A673 (cell line): ENCODE results near the gene MGST2. TPM values are rescaled to one million over a fixed set of nuclear protein-coding genes. Genes with fewer than 3 reads are reported as not detected.

Experiments
- BruUV-seq: library from RNA; stranded (reverse); fragments of 400-500 nt; replicated peaks from 2 replicates; lab custom pipeline; 2021; lab: Mats Ljungman, UMichigan
- CTCF ChIA-PET: fragments of 300-600 bp; sonication (Branson Sonifier 250); formaldehyde crosslinking; loops from one replicate; lab custom pipeline; 2022; ENCODE audit warnings: antibody characterized with exemption; lab: Charles Lee
- POLR2A ChIA-PET: fragments of 300-600 bp; sonication (Branson Sonifier 250); formaldehyde crosslinking; loops from one replicate; lab custom pipeline; 2022; ENCODE audit warnings: antibody characterized with exemption; ENCODE audit not compliant: low non-redundant PET; lab: Charles Lee
- DNase-seq: peaks from one replicate; pipeline ENCODE4 v3.0.0-alpha.2; 2015; ENCODE audit warnings: low spot score
- H3K27ac ChIP-seq: fragments of 200-600 bp; sonication (generic); 2 replicates; pipeline ENCODE4 v1.5.1; 2016; ENCODE audit warnings: mixed run types, low read depth, mild to moderate bottlenecking, mixed read lengths, antibody characterized with exemption, low read length; ENCODE audit not compliant: poor library complexity, severe bottlenecking
- H3K27me3 ChIP-seq: fragments of 200-600 bp; sonication (generic); replicated peaks from 2 replicates; pipeline ENCODE4 v1.6.1; 2017; ENCODE audit warnings: mixed run types, low read depth, mild to moderate bottlenecking, mixed read lengths, antibody characterized with exemption, low read length; ENCODE audit not compliant: insufficient read depth, poor library complexity
- H3K36me3 ChIP-seq: fragments of 200-600 bp; sonication (generic); 2 replicates; pipeline ENCODE4 v1.6.1; 2016; ENCODE audit warnings: mixed run types, mild to moderate bottlenecking, mixed read lengths, antibody characterized with exemption, low read length; ENCODE audit not compliant: insufficient read depth, poor library complexity, severe bottlenecking
- H3K4me1 ChIP-seq: fragments of 200-600 bp; sonication (generic); 2 replicates; pipeline ENCODE4 v1.6.1; 2017; ENCODE audit warnings: mixed run types, mild to moderate bottlenecking, mixed read lengths, antibody characterized with exemption, low read length; ENCODE audit not compliant: insufficient read depth, poor library complexity, severe bottlenecking
- H3K4me3 ChIP-seq: fragments of 200-600 bp; sonication (generic); 2 replicates; pipeline ENCODE4 v1.5.1; 2016; ENCODE audit warnings: low read depth, mixed run types, mild to moderate bottlenecking, mixed read lengths, low read length; ENCODE audit not compliant: poor library complexity, severe bottlenecking
- H3K9me3 ChIP-seq: fragments of 200-600 bp; sonication (generic); 2 replicates; pipeline ENCODE4 v1.6.1; 2016; ENCODE audit warnings: mixed run types, low read depth, mild to moderate bottlenecking, mixed read lengths, antibody characterized with exemption, low read length; ENCODE audit not compliant: poor library complexity, severe bottlenecking
- CTCF ChIP-seq: fragments of 300-800, 200-600 bp; sonication (generic); conservative IDR thresholded peaks from 2 replicates; pipeline ENCODE4 v1.5.1; 2017; ENCODE audit warnings: low read depth, mild to moderate bottlenecking, antibody characterized with exemption, low read length, moderate library complexity, mixed read lengths
- EZH2 ChIP-seq: fragments of 200-600 bp; sonication (generic); IDR thresholded peaks from 2 replicates; pipeline ENCODE4 v1.6.1; 2017; ENCODE audit warnings: borderline replicate concordance, low read depth, mild to moderate bottlenecking, mixed read lengths, antibody characterized with exemption, low read length; ENCODE audit not compliant: poor library complexity, severe bottlenecking
- intact Hi-C: fragments of 100-400 bp; cut with micrococcal nuclease; formaldehyde crosslinking; loops from one replicate; pipeline ENCODE4 v1.10.0; 2022; ENCODE audit not compliant: unreplicated experiment
- total RNA-seq: library from RNA; stranded (reverse); gene quantifications from 2 replicates; pipeline ENCODE4 v1.2.3, GENCODE V29; 2021

The MGST2 gene
- total RNA-seq, 1 experiment from 2014 or later, result 7.0 TPM

- BruUV-seq, result no TSS peak
- Histone ChIP-seq H3K27ac (no peak overlapping the region), H3K9me3 (no peaks in the 10 kb centered on the region), H3K4me1 (no peaks in the 10 kb centered on the region), H3K27me3 (no peaks in the 10 kb centered on the region), H3K36me3 (no peaks in the 10 kb centered on the region), H3K4me3 (no peak overlapping the region)
- POLR2A ChIA-PET, result no interaction called here
- CTCF ChIA-PET, result no interaction called here
- TF ChIP-seq CTCF, result no peak
- no peak for TF ChIP-seq EZH2
- intact Hi-C loops, result no loop called here
- no peak for DNase-seq
Observed at GRCh38 chr4:139647952-139648351, 17.7 kb upstream of the MGST2 start.

GRCh38 chr4:139651282-139652194 is 14.1 kb upstream of the MGST2 start:
- Histone ChIP-seq H3K36me3 (no peaks in the 10 kb centered on the region), H3K9me3 (no peaks in the 10 kb centered on the region), H3K4me3 (no peak overlapping the region), H3K27me3 (no peaks in the 10 kb centered on the region), H3K4me1 (no peaks in the 10 kb centered on the region), H3K27ac (no peak overlapping the region)
- CTCF ChIA-PET, result interaction anchor here (0.9 to 2.7 kb wide), 2 partner anchors 48 to 621 kb away, joined by 6 to 17 read pairs; no protein-coding TSS in a partner anchor
- no peak for TF ChIP-seq EZH2
- peak; percentile 92 for TF ChIP-seq CTCF
- intact Hi-C loops, result loop anchor here (1.0 to 10.0 kb wide), 5 partner anchors 48 to 963 kb away; no protein-coding TSS in a partner anchor
- peak; percentile 85 for DNase-seq
- BruUV-seq, result no TSS peak
- POLR2A ChIA-PET, result no interaction called here

- intact Hi-C loops, result loop anchor here (10.0 kb wide), 4 partner anchors 240 to 960 kb away; no protein-coding TSS in a partner anchor
Observed at GRCh38 chr4:139654516-139654915, 11.1 kb upstream of the MGST2 start.

More at GRCh38 chr4:139654516-139654915, 11.1 kb upstream of the MGST2 start:
- Histone ChIP-seq H3K4me3 (no peak overlapping the region), H3K9me3 (no peaks in the 10 kb centered on the region), H3K4me1 (no peaks in the 10 kb centered on the region), H3K36me3 (no peaks in the 10 kb centered on the region), H3K27me3 (no peaks in the 10 kb centered on the region), H3K27ac (no peak overlapping the region)
- DNase-seq, result no peak
- TF ChIP-seq CTCF (no peak), EZH2 (no peak)
- POLR2A ChIA-PET, result no interaction called here
- CTCF ChIA-PET, result no interaction called here
- no TSS peak for BruUV-seq
